H9 (cell line): Measurements from ENCODE around the gene NUBPL. TPM values are rescaled to one million over a fixed set of nuclear protein-coding genes. Genes with fewer than 3 reads are reported as not detected.

Source experiments
- DNase-seq: peaks from one replicate; pipeline ENCODE4 v3.0.0-alpha.2; 2017
- H2AFZ ChIP-seq: one replicate; pipeline ENCODE4 v1.6.1; 2013; ENCODE audit warnings: mild to moderate bottlenecking, low read length, control low read depth, moderate library complexity
- H2AK5ac ChIP-seq: 2 replicates; pipeline ENCODE4 v1.6.1; 2013; ENCODE audit warnings: low read length, control low read depth, mixed read lengths; ENCODE audit not compliant: insufficient read length
- H2BK120ac ChIP-seq: one replicate; pipeline ENCODE4 v1.6.1; 2013; ENCODE audit warnings: low read depth, mild to moderate bottlenecking, low read length, control low read depth, inconsistent platforms; ENCODE audit not compliant: poor library complexity, severe bottlenecking
- H2BK12ac ChIP-seq: 2 replicates; pipeline ENCODE4 v1.6.1; 2013; ENCODE audit warnings: low read length, control low read depth, mixed read lengths, low read depth; ENCODE audit not compliant: insufficient read length
- H2BK15ac ChIP-seq: 2 replicates; pipeline ENCODE4 v1.6.1; 2013; ENCODE audit warnings: low read depth, low read length, control low read depth
- H2BK20ac ChIP-seq: one replicate; pipeline ENCODE4 v1.6.1; 2013; ENCODE audit warnings: low read depth, mild to moderate bottlenecking, low read length, control low read depth, inconsistent platforms; ENCODE audit not compliant: poor library complexity, severe bottlenecking
- H2BK5ac ChIP-seq: 2 replicates; pipeline ENCODE4 v1.6.1; 2013; ENCODE audit warnings: low read length, control low read depth, mixed read lengths; ENCODE audit not compliant: insufficient read length
- H3K14ac ChIP-seq: 2 replicates; pipeline ENCODE4 v1.6.1; 2013; ENCODE audit warnings: low read length, control low read depth; ENCODE audit not compliant: insufficient read depth
- H3K18ac ChIP-seq: 2 replicates; pipeline ENCODE4 v1.6.1; 2013; ENCODE audit warnings: low read depth, mild to moderate bottlenecking, mixed read lengths, low read length, control low read depth; ENCODE audit not compliant: insufficient read length
- H3K23ac ChIP-seq: 2 replicates; pipeline ENCODE4 v1.6.1; 2013; ENCODE audit warnings: low read length, control low read depth, mixed read lengths, low read depth; ENCODE audit not compliant: insufficient read length
- H3K23me2 ChIP-seq: 2 replicates; pipeline ENCODE4 v1.6.1; 2013; ENCODE audit warnings: low read depth, mild to moderate bottlenecking, mixed read lengths, low read length, control low read depth; ENCODE audit not compliant: insufficient read length, poor library complexity, severe bottlenecking
- H3K27ac ChIP-seq: 2 replicates; pipeline ENCODE4 v1.5.1; 2013; ENCODE audit warnings: low read length, control low read depth, mixed read lengths, low read depth; ENCODE audit not compliant: insufficient read length
- H3K27me3 ChIP-seq: 2 replicates; pipeline ENCODE4 v1.6.1; 2013; ENCODE audit warnings: low read length, control low read depth, inconsistent platforms; ENCODE audit not compliant: insufficient read depth
- H3K4ac ChIP-seq: 2 replicates; pipeline ENCODE4 v1.6.1; 2013; ENCODE audit warnings: low read depth, mild to moderate bottlenecking, control low read depth, inconsistent platforms, low read length, moderate library complexity
- H3K4me1 ChIP-seq: 2 replicates; pipeline ENCODE4 v1.6.1; 2013; ENCODE audit warnings: low read length, control low read depth, inconsistent platforms; ENCODE audit not compliant: insufficient read depth
- H3K4me2 ChIP-seq: 2 replicates; pipeline ENCODE4 v1.6.1; 2013; ENCODE audit warnings: low read length, control low read depth, mixed read lengths; ENCODE audit not compliant: insufficient read length, insufficient read depth
- H3K56ac ChIP-seq: 2 replicates; pipeline ENCODE4 v1.6.1; 2013; ENCODE audit warnings: low read depth, mild to moderate bottlenecking, mixed read lengths, low read length, control low read depth; ENCODE audit not compliant: insufficient read length
- H3K79me1 ChIP-seq: 2 replicates; pipeline ENCODE4 v1.6.1; 2013; ENCODE audit warnings: low read depth, mild to moderate bottlenecking, moderate library complexity, low read length, control low read depth, inconsistent platforms; ENCODE audit not compliant: insufficient read depth, poor library complexity, severe bottlenecking
- H3K79me2 ChIP-seq: 2 replicates; pipeline ENCODE4 v1.6.1; 2013; ENCODE audit warnings: low read length, control low read depth, inconsistent platforms; ENCODE audit not compliant: insufficient read depth
- H3K9ac ChIP-seq: 2 replicates; pipeline ENCODE4 v1.6.1; 2013; ENCODE audit warnings: low read length, control low read depth, mixed read lengths; ENCODE audit not compliant: insufficient read length; ENCODE audit errors: extremely low read depth
- H3K9me3 ChIP-seq: one replicate; pipeline ENCODE4 v1.6.1; 2013; ENCODE audit warnings: low read depth, low read length, inconsistent platforms; ENCODE audit not compliant: control insufficient read depth
- H3T11ph ChIP-seq: one replicate; pipeline ENCODE4 v1.6.1; 2013; ENCODE audit warnings: mild to moderate bottlenecking, low read length, control low read depth, inconsistent platforms
- H4K20me1 ChIP-seq: one replicate; pipeline ENCODE4 v1.6.1; 2013; ENCODE audit not compliant: control insufficient read depth, insufficient read length, insufficient read depth
- H4K5ac ChIP-seq: 2 replicates; pipeline ENCODE4 v1.6.1; 2013; ENCODE audit warnings: low read depth, mild to moderate bottlenecking, mixed read lengths, low read length, control low read depth; ENCODE audit not compliant: insufficient read length
- H4K8ac ChIP-seq: replicated peaks from 2 replicates; pipeline ENCODE4 v1.6.1; 2013; ENCODE audit warnings: low read length, control low read depth, mixed read lengths, low read depth; ENCODE audit not compliant: insufficient read length
- H4K91ac ChIP-seq: 2 replicates; pipeline ENCODE4 v1.6.1; 2013; ENCODE audit warnings: low read depth, mild to moderate bottlenecking, moderate library complexity, mixed read lengths, low read length, control low read depth; ENCODE audit not compliant: insufficient read length
- H3K27ac Mint-ChIP-seq, 3 experiments: 2 replicates in 2 of 3; 3 replicates in 1 of 3; pipeline ENCODE4 v1.8.0; 2020 to 2021; ENCODE audit warnings: mixed read lengths in 3 of 3, mild to moderate bottlenecking in 1 of 3, moderate library complexity in 1 of 3
- H3K27me3 Mint-ChIP-seq: 2 replicates; pipeline ENCODE4 v1.8.0; 2021; ENCODE audit warnings: low read depth, mild to moderate bottlenecking, moderate library complexity, mixed read lengths
- H3K36me3 Mint-ChIP-seq, 3 experiments: 2 replicates in 2 of 3; 3 replicates in 1 of 3; pipeline ENCODE4 v1.8.0; 2020 to 2021; ENCODE audit warnings: low read depth in 3 of 3, mixed read lengths in 3 of 3; ENCODE audit not compliant: insufficient read depth in 1 of 3
- H3K4me1 Mint-ChIP-seq, 2 experiments: 2 replicates each; pipeline ENCODE4 v1.8.0; 2020; ENCODE audit warnings: mixed read lengths in 2 of 2
- H3K4me3 Mint-ChIP-seq, 2 experiments: 2 replicates in 1 of 2; 3 replicates in 1 of 2; pipeline ENCODE4 v1.8.0; 2020 to 2021; ENCODE audit warnings: mild to moderate bottlenecking in 2 of 2, mixed read lengths in 2 of 2, moderate library complexity in 1 of 2
- H3K9me3 Mint-ChIP-seq, 2 experiments: 2 replicates in 1 of 2; 3 replicates in 1 of 2; pipeline ENCODE4 v1.8.0; 2020; ENCODE audit warnings: mild to moderate bottlenecking in 2 of 2, mixed read lengths in 2 of 2, moderate library complexity in 1 of 2
- total RNA-seq: library from RNA; stranded (reverse); gene quantifications from 2 replicates; pipeline ENCODE4 v1.2.1, GENCODE V29; 2021
- TF ChIP-seq, protein P1 (sequence below): fragments of 200-600 bp; sonication (generic); conservative IDR thresholded peaks from 3 replicates; pipeline ENCODE4 v1.8.0; 2021; ENCODE audit warnings: antibody characterized with exemption, mild to moderate bottlenecking

The NUBPL gene
- total RNA-seq, 1 experiment from 2014 or later, result 14.8 TPM

DNA sequence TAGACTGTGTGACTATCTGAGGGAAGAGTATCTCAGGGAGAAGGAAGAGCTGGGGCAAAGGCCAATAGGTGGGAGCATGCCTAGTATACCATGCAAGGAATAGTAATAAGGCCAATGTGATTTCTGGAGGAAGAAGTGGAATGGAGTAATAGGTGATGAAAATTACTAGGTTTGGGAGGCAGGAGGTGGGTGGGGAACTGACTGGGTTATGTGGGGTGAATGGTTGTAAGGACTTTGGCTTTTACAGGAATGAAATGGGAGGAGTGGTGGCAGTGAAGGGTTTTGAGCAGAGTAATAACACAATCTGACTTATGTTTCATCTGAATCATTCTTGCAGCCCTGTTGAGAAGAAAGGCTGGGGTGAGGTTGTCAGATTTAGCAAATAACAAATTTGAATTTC, 30.9 kb downstream of the NUBPL start:
- H2BK20ac ChIP-seq, result no peak overlapping the region
- no peak overlapping the region for H3K56ac ChIP-seq
- no peak overlapping the region for H2AK5ac ChIP-seq
- H3T11ph ChIP-seq, result no peak overlapping the region
- no peaks in the 10 kb centered on the region for H3K27me3 ChIP-seq
- no peak for DNase-seq
- H3K79me1 ChIP-seq, result no peaks in the 10 kb centered on the region
- no peak overlapping the region for H4K91ac ChIP-seq
- no peaks in the 10 kb centered on the region for H3K4me1 ChIP-seq
- Mint-ChIP-seq H3K9me3 (no peaks in the 10 kb centered on the region), H3K4me3 (no peak overlapping the region), H3K27me3 (no peaks in the 10 kb centered on the region), H3K36me3 (no peaks in the 10 kb centered on the region), H3K4me1 (no peaks in the 10 kb centered on the region), H3K27ac (no peak overlapping the region)
- no peak overlapping the region for H4K5ac ChIP-seq
- H2AFZ ChIP-seq, result no peak overlapping the region
- no peak overlapping the region for H3K4me2 ChIP-seq
- H3K23ac ChIP-seq, result no peak overlapping the region
- H4K20me1 ChIP-seq, result no peaks in the 10 kb centered on the region
- H3K9ac ChIP-seq, result no peak overlapping the region
- no peak overlapping the region for H3K14ac ChIP-seq
- H2BK120ac ChIP-seq, result no peak overlapping the region
- no peak overlapping the region for H3K18ac ChIP-seq
- TF ChIP-seq, protein P1, sequence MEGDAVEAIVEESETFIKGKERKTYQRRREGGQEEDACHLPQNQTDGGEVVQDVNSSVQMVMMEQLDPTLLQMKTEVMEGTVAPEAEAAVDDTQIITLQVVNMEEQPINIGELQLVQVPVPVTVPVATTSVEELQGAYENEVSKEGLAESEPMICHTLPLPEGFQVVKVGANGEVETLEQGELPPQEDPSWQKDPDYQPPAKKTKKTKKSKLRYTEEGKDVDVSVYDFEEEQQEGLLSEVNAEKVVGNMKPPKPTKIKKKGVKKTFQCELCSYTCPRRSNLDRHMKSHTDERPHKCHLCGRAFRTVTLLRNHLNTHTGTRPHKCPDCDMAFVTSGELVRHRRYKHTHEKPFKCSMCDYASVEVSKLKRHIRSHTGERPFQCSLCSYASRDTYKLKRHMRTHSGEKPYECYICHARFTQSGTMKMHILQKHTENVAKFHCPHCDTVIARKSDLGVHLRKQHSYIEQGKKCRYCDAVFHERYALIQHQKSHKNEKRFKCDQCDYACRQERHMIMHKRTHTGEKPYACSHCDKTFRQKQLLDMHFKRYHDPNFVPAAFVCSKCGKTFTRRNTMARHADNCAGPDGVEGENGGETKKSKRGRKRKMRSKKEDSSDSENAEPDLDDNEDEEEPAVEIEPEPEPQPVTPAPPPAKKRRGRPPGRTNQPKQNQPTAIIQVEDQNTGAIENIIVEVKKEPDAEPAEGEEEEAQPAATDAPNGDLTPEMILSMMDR, result no peak
- no peaks in the 10 kb centered on the region for H3K23me2 ChIP-seq
- H2BK5ac ChIP-seq, result no peak overlapping the region
- H3K4ac ChIP-seq, result no peak overlapping the region
- H3K27ac ChIP-seq, result no peak overlapping the region
- H2BK15ac ChIP-seq, result no peak overlapping the region
- no peaks in the 10 kb centered on the region for H3K9me3 ChIP-seq
- no peak overlapping the region for H4K8ac ChIP-seq
- no peaks in the 10 kb centered on the region for H3K79me2 ChIP-seq
- no peak overlapping the region for H2BK12ac ChIP-seq
